GM12872 (cell line): ENCODE results near the gene HNRNPH2.

Experiments
- CTCF ChIP-seq: IDR thresholded peaks from 3 replicates; pipeline ENCODE4 v1.5.1; 2011; ENCODE audit warnings: low read depth, mild to moderate bottlenecking, low read length, moderate library complexity; ENCODE audit not compliant: insufficient read depth

The HNRNPH2 gene

GRCh38 chrX:101369687-101370086 lies 38.3 kb upstream of the HNRNPH2 start:
- no peak for TF ChIP-seq CTCF

GRCh38 chrX:101370888-101371504 lies 37.0 kb upstream of the HNRNPH2 start:
- TF ChIP-seq CTCF: no peak

- no peak for TF ChIP-seq CTCF
Observed at GRCh38 chrX:101377547-101377946, 30.5 kb upstream of the HNRNPH2 start.

GRCh38 chrX:101383679-101384205 lies 24.3 kb upstream of the HNRNPH2 start:
- TF ChIP-seq CTCF: no peak

- TF ChIP-seq CTCF: no peak
Observed at GRCh38 chrX:101385026-101385684, 22.9 kb upstream of the HNRNPH2 start.

- TF ChIP-seq CTCF: no peak
Observed at GRCh38 chrX:101385795-101386541, 22.1 kb upstream of the HNRNPH2 start, which contains the start of gene BTK. Gene BTK, minus strand, starts transcription at chrX:101386191. Its CDS starts 10,907 bp downstream, at chrX:101375284.

GRCh38 chrX:101386542-101386885 lies 21.5 kb upstream of the HNRNPH2 start:
- TF ChIP-seq CTCF: no peak
